Ovary (tissue), 9 donors: ENCODE measurements around the gene CHST9. TPM values are rescaled to one million over a fixed set of nuclear protein-coding genes. Genes with fewer than 3 reads are reported as not detected.

Source experiments
- DNase-seq, 5 donors: peaks; one replicate each; pipeline ENCODE4 v3.0.0-alpha.2; 2019 to 2020
- H3K27ac ChIP-seq, 2 donors: fragments of 200-600 bp; one replicate each; pipeline versions ENCODE4 v1.5.1 to v1.8.0; 2019 to 2022
- H3K27me3 ChIP-seq: fragments of 200-600 bp; one replicate; pipeline ENCODE4 v1.8.0; 2022
- H3K36me3 ChIP-seq: fragments of 200-600 bp; sonication (generic); one replicate; pipeline ENCODE4 v1.5.1; 2019
- H3K4me1 ChIP-seq: one replicate; pipeline ENCODE4 v1.8.1; 2013; ENCODE audit warnings: mild to moderate bottlenecking, moderate library complexity; ENCODE audit not compliant: insufficient read depth
- H3K4me3 ChIP-seq: fragments of 200-600 bp; sonication (generic); one replicate; pipeline ENCODE4 v1.5.1; 2017
- H3K9me3 ChIP-seq, 2 donors: fragments of 200-600 bp in 1 of 2; sonication (generic) in 1 of 2; one replicate each; pipeline versions ENCODE4 v1.5.1 to v1.8.1; 2013 to 2019; ENCODE audit warnings: mild to moderate bottlenecking in 1 of 2, moderate library complexity in 1 of 2
- CTCF ChIP-seq, 3 donors: fragments of 450-650 bp in 2 of 3; fragments of 200-600 bp in 1 of 3; IDR thresholded peaks; one replicate each; pipeline versions ENCODE4 v1.5.1 to v1.8.0; 2016 to 2022; ENCODE audit warnings: antibody characterized with exemption in 3 of 3, mild to moderate bottlenecking in 1 of 3
- EP300 ChIP-seq: sonication (generic); formaldehyde crosslinking; IDR thresholded peaks from one replicate; pipeline ENCODE4 v1.6.1; 2017; ENCODE audit warnings: antibody characterized with exemption
- POLR2A ChIP-seq: fragments of 450-650 bp; IDR thresholded peaks from one replicate; pipeline ENCODE4 v1.6.1; 2017; ENCODE audit warnings: antibody characterized with exemption, mild to moderate bottlenecking, moderate library complexity
- WGBS, 3 donors: extraction: QIAGEN DNeasy Blood & Tissue Kit in 1 of 3; methylation state at CpG; one replicate each; pipeline versions ENCODE4 v1.1.5 to v1.1.7; 2013 to 2017; 5-methylcytosine and 5-hydroxymethylcytosine counted together
- intact Hi-C, 4 donors: fragments of 100-400 bp; cut with DNase I; formaldehyde crosslinking; loops; one replicate each; pipeline versions ENCODE4 v1.11.0 to v1.15.1; 2022 to 2023
- polyA plus RNA-seq, 2 donors: library from polyadenylated mRNA; stranded (reverse); fragments of 200-250 nt in 1 of 2; fragments of 350-450 nt in 1 of 2; fragmentation: Illumina TruSeq in 1 of 2; extraction: RNeasy Lipid Tissue Mini Kit (QIAGEN cat#74804) in 1 of 2; gene quantifications; one replicate each; pipeline ENCODE4 v1.2.3, GENCODE V29; 2013 to 2014
- total RNA-seq, 7 donors: library from RNA; depleted of rRNA in 2 of 7; stranded (reverse); fragments of >200 nt in 2 of 7; fragmentation: NEBNext Ultra II Directional in 3 of 7; extraction: Animal tissue kit (Norgen Biotek cat#: 25700) in 3 of 7; gene quantifications; one replicate each; pipeline versions ENCODE4 v1.1.0 to v1.2.4, GENCODE V29; 2016 to 2023
- donor health status: DM: no; HTN: no; CAD: no; lungs with moderate emphysema.
- donor health status: DM: no; HTN: no; CAD: no.
- donor health status: Bipolar disorder and iron deficiency.
- donor health status: DM: yes; HTN: yes; CAD: no.
- donor health status: DM: no; HTN: no; CAD: no.
- donor health status: DM: yes; HTN: yes; CAD: no.

Gene CHST9
- total and polyA plus RNA-seq, 9 donors, result 0.02 to 3.6 (median 0.12) TPM; not detected in 1

- H3K27me3 ChIP-seq, result no peaks in the 10 kb centered on the region
- WGBS, 3 donors, result 61 to 65% (median 65%) methylated on average over 4 of the region's 4 CpGs
- intact Hi-C loops, result no loop called here
- no peaks in the 10 kb centered on the region for H3K9me3 ChIP-seq
- H3K4me3 ChIP-seq, result no peak overlapping the region
- no peak for DNase-seq
- no peak overlapping the region for H3K27ac ChIP-seq
- no peak for TF ChIP-seq EP300
- no peak for TF ChIP-seq CTCF (IDR thresholded peaks at IDR 0.05)
- no peak for TF ChIP-seq POLR2A
- H3K36me3 ChIP-seq, result no peaks in the 10 kb centered on the region
- peaks cover 8% of the 10 kb centered on the region for H3K4me1 ChIP-seq
Measured at GRCh38 chr18:26960911-26961310, 224.2 kb downstream of the CHST9 start.

GRCh38 chr18:26956863-26957262 lies 228.2 kb downstream of the CHST9 start:
- Histone ChIP-seq H3K9me3 (no peaks in the 10 kb centered on the region), H3K36me3 (no peaks in the 10 kb centered on the region), H3K4me3 (no peak overlapping the region), H3K27me3 (no peaks in the 10 kb centered on the region), H3K27ac (no peak overlapping the region), H3K4me1 (no peaks in the 10 kb centered on the region)
- DNase-seq, result no peak
- WGBS, 3 donors, result 51 to 60% (median 56%) methylated on average over 4 of the region's 4 CpGs
- intact Hi-C loops, result loop anchor here in 1 of 4 donors (10.0 kb wide), 1 partner anchor 152 kb away; no protein-coding TSS in a partner anchor
- TF ChIP-seq CTCF (IDR thresholded peaks at IDR 0.05) (no peak), EP300 (no peak), POLR2A (no peak)

GRCh38 chr18:26948703-26949102 lies 236.4 kb downstream of the CHST9 start:
- no peaks in the 10 kb centered on the region for H3K9me3 ChIP-seq
- WGBS, 3 donors, result 83 to 85% (median 83%) methylated on average over 4 of the region's 4 CpGs
- H3K27ac ChIP-seq, result no peak overlapping the region
- no peaks in the 10 kb centered on the region for H3K27me3 ChIP-seq
- TF ChIP-seq POLR2A (no peak), CTCF (IDR thresholded peaks at IDR 0.05) (no peak), EP300 (no peak)
- intact Hi-C loops, result no loop called here
- no peaks in the 10 kb centered on the region for H3K4me1 ChIP-seq
- no peak for DNase-seq
- H3K36me3 ChIP-seq, result no peaks in the 10 kb centered on the region
- no peak overlapping the region for H3K4me3 ChIP-seq

GRCh38 chr18:26943906-26944305 lies 241.2 kb downstream of the CHST9 start:
- H3K4me3 ChIP-seq, result no peak overlapping the region

More at GRCh38 chr18:26943906-26944305, 241.2 kb downstream of the CHST9 start:
- intact Hi-C loops, result no loop called here
- Histone ChIP-seq H3K9me3 (no peaks in the 10 kb centered on the region), H3K27me3 (no peaks in the 10 kb centered on the region), H3K36me3 (no peaks in the 10 kb centered on the region), H3K27ac (no peak overlapping the region), H3K4me1 (no peaks in the 10 kb centered on the region)
- TF ChIP-seq CTCF (IDR thresholded peaks at IDR 0.05), result no peak
- no peak for TF ChIP-seq EP300
- TF ChIP-seq POLR2A, result no peak
- WGBS, 3 donors, result 93 to 99% (median 96%) methylated on average over 3 of the region's 3 CpGs
- no peak for DNase-seq
